Endothelial cell (in vitro differentiated cells): ENCODE results near the gene CDKAL1. TPM values are rescaled to one million over a fixed set of nuclear protein-coding genes. Genes with fewer than 3 reads are reported as not detected.
"Not testable (repeated sequence)": the region's sequence is repeated elsewhere in the genome, so short reads cannot be mapped to it uniquely, and the experiment has no call there.

Experiments used
- DNase-seq: peaks from one replicate; pipeline ENCODE4 v3.0.0; 2021; ENCODE audit warnings: low spot score
- H3K27ac Mint-ChIP-seq: one replicate; pipeline ENCODE4 v1.8.0; 2021; ENCODE audit warnings: mixed read lengths, inconsistent platforms; ENCODE audit not compliant: unreplicated experiment
- H3K27me3 Mint-ChIP-seq: one replicate; pipeline ENCODE4 v1.8.0; 2021; ENCODE audit warnings: mild to moderate bottlenecking, moderate library complexity, mixed read lengths, inconsistent platforms; ENCODE audit not compliant: unreplicated experiment
- H3K36me3 Mint-ChIP-seq: one replicate; pipeline ENCODE4 v1.8.0; 2021; ENCODE audit warnings: mild to moderate bottlenecking, low read depth, mixed read lengths, inconsistent platforms; ENCODE audit not compliant: unreplicated experiment
- H3K4me1 Mint-ChIP-seq: one replicate; pipeline ENCODE4 v1.8.0; 2021; ENCODE audit warnings: mild to moderate bottlenecking, mixed read lengths, inconsistent platforms; ENCODE audit not compliant: unreplicated experiment
- H3K4me3 Mint-ChIP-seq: one replicate; pipeline ENCODE4 v1.8.0; 2021; ENCODE audit warnings: mild to moderate bottlenecking, mixed read lengths, inconsistent platforms; ENCODE audit not compliant: unreplicated experiment
- H3K9me3 Mint-ChIP-seq: one replicate; pipeline ENCODE4 v1.8.0; 2021; ENCODE audit warnings: mixed read lengths, inconsistent platforms; ENCODE audit not compliant: unreplicated experiment
- CTCF ChIP-seq: fragments of 200-600 bp; sonication (generic); IDR thresholded peaks from one replicate; pipeline ENCODE4 v1.5.0; 2021; ENCODE audit warnings: antibody characterized with exemption; ENCODE audit not compliant: unreplicated experiment
- total RNA-seq: library from RNA; stranded (reverse); fragmentation: NEBNext Ultra II Directional; extraction: Animal tissue kit (Norgen Biotek cat#: 25700); gene quantifications from one replicate; pipeline ENCODE4 v1.2.1, GENCODE V29; 2021; ENCODE audit not compliant: unreplicated experiment

CDKAL1 gene
- total RNA-seq, 1 donor from 2014 or later: 43.9 TPM

DNA sequence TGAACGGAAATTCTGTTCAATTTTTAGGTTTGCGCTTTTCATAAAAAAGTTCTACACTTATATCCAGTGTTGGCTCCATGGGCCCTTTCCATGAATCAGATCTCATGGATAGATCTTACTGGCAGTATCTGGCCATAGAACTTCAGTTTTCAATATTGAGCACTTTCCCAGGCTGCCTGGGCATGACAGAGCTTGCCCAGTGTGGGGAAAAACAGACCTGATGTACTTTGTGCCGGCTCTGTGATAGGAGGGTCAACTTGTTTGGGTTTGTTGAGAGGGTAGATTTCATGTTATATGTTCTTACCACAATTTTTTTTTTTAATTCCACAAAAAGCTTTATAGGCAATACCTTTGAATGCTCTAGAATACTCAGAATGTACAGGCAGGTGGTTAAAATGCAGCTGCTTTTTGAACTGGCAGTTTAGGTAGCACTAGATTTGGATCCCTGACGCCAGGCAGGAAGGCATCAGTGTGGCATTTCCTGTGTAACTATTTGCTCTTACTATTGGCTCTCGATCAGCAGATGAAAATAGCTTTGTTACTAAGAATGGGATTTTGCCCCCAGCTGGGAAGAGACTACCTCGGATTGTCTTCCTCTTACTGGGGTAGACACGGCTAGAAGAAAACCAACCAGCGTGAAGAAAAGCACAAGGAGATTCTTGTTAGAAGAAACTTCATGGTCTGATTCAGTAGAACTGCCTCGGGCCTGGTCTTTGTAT is 654.4 kb downstream of the CDKAL1 start:
- Mint-ChIP-seq H3K27me3 (no peaks in the 10 kb centered on the region), H3K4me1 (peaks cover 13% of the 10 kb centered on the region), H3K9me3 (no peaks in the 10 kb centered on the region), H3K36me3 (peaks cover 3% of the 10 kb centered on the region), H3K4me3 (no peak overlapping the region), H3K27ac (peak overlapping the region; percentile 94)
- DNase-seq: no peak
- TF ChIP-seq CTCF: no peak

- Mint-ChIP-seq H3K9me3 (no peaks in the 10 kb centered on the region), H3K4me3 (no peak overlapping the region), H3K4me1 (peaks cover 13% of the 10 kb centered on the region), H3K36me3 (peaks cover 3% of the 10 kb centered on the region), H3K27me3 (no peaks in the 10 kb centered on the region), H3K27ac (no peak overlapping the region)
- no peak for DNase-seq
- no peak for TF ChIP-seq CTCF
Measured at GRCh38 chr6:21189759-21190158, 655.5 kb downstream of the CDKAL1 start.

GRCh38 chr6:21190701-21191100 is 656.4 kb downstream of the CDKAL1 start:
- TF ChIP-seq CTCF: no peak
- Mint-ChIP-seq H3K27ac (no peak overlapping the region), H3K9me3 (no peaks in the 10 kb centered on the region), H3K27me3 (no peaks in the 10 kb centered on the region), H3K4me3 (no peak overlapping the region), H3K4me1 (peaks cover 13% of the 10 kb centered on the region), H3K36me3 (peaks cover 3% of the 10 kb centered on the region)
- DNase-seq: no peak

DNA sequence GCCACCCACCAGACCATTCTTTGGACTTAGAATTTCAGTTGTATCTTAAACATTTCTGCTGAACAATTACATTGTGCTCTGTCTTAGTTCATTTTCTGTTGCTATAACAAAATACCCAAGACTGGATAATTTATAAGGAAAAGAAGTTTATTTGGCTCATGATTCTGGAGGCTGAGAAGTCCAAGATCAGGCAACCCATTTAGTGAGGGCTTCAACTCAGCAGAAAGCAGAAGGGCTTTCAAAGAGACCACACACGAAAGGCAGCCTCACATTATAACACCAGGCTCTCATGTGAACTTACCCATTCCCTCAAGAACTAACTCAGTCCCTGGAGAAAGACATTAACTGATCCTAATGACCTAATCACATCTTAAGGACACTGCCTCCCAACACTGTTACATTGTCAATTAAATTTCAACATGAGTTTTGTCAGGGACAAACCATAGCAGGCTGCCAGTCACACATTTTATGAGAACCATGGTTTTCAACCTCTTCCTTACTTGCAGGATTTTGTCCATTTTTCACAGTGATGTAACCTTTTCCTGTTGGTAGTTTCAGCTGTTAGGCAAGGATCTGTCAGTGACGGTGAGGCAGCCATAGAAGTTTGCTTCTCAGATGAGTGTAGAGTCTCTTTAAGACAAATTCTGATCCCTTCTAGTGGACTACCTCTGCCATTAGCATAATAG is 659.7 kb downstream of the CDKAL1 start:
- H3K27ac Mint-ChIP-seq: no peak overlapping the region
- no peak for DNase-seq
- peaks cover 3% of the 10 kb centered on the region for H3K36me3 Mint-ChIP-seq
- TF ChIP-seq CTCF: no peak
- H3K4me1 Mint-ChIP-seq: peaks cover 23% of the 10 kb centered on the region
- no peak overlapping the region for H3K4me3 Mint-ChIP-seq
- no peaks in the 10 kb centered on the region for H3K9me3 Mint-ChIP-seq
- H3K27me3 Mint-ChIP-seq: no peaks in the 10 kb centered on the region

DNA sequence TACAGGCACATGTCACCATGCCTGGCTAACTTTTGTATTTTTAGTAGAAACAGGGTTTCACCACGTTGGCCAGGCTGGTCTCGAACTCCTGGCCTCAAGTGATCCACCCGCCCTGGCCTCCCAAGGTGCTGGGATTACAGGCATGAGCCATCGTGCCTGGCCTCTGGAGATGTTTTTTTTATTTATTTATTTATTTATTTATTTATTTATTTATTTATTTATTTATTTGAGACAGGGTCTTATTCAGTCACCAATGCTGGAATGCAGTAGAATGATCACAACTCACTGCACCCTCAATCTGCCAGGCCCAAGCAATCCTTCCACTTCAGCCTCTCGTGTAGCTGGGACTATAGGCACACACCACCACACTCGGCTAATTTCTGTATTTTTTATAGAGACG is 661.0 kb downstream of the CDKAL1 start:
- DNase-seq, H3K27me3 Mint-ChIP-seq, H3K4me3 Mint-ChIP-seq, H3K9me3 Mint-ChIP-seq, H3K27ac Mint-ChIP-seq, H3K36me3 Mint-ChIP-seq: not testable (repeated sequence)
- H3K4me1 Mint-ChIP-seq: peaks cover 35% of the 10 kb centered on the region
